GM21786 (cell line): ENCODE results near the gene DNTTIP2.
"Not testable (repeated sequence)": the region's sequence is repeated elsewhere in the genome, so short reads cannot be mapped to it uniquely, and the experiment has no call there.

Experiments
- ATAC-seq: cut with Tn5 transposase; IDR thresholded peaks from one replicate; pipeline ENCODE4 v1.9.1; 2021; ENCODE audit not compliant: unreplicated experiment

The DNTTIP2 gene

GRCh38 chr1:93878889-93879586 is at the start of gene DNTTIP2:
Gene DNTTIP2, minus strand, starts transcription at chr1:93879206. Its CDS starts 58 bp downstream, at chr1:93879148.
- ATAC-seq = peak; percentile 95

GRCh38 chr1:93925206-93925605 is 46.2 kb upstream of the DNTTIP2 start:
- ATAC-seq = no peak

GRCh38 chr1:93919780-93920179 is 40.8 kb upstream of the DNTTIP2 start:
- ATAC-seq = no peak

- ATAC-seq = no peak
Observed at GRCh38 chr1:93917302-93917701, 38.3 kb upstream of the DNTTIP2 start.

- ATAC-seq = not testable (repeated sequence)
Observed at GRCh38 chr1:93910880-93911279, 31.9 kb upstream of the DNTTIP2 start.

- ATAC-seq = no peak
Observed at GRCh38 chr1:93910305-93910704, 31.3 kb upstream of the DNTTIP2 start.

GRCh38 chr1:93909146-93910050 is 30.4 kb upstream of the DNTTIP2 start, which contains the start of gene GCLM:
Gene GCLM, minus strand, starts transcription at chr1:93909430. Its CDS starts 267 bp downstream, at chr1:93909163.
- ATAC-seq = peak; percentile 88

- peak; percentile 32 for ATAC-seq
Observed at GRCh38 chr1:93908394-93909145, 29.6 kb upstream of the DNTTIP2 start.

- no peak for ATAC-seq
Observed at GRCh38 chr1:93907718-93908117, 28.7 kb upstream of the DNTTIP2 start.

GRCh38 chr1:93906480-93906879 is 27.5 kb upstream of the DNTTIP2 start:
- no peak for ATAC-seq

GRCh38 chr1:93905734-93906133 is 26.7 kb upstream of the DNTTIP2 start:
- ATAC-seq = no peak

GRCh38 chr1:93905051-93905450 is 26.0 kb upstream of the DNTTIP2 start:
- no peak for ATAC-seq

- no peak for ATAC-seq
Observed at GRCh38 chr1:93904228-93904627, 25.2 kb upstream of the DNTTIP2 start.

- ATAC-seq = no peak
Observed at GRCh38 chr1:93900723-93901504, 21.9 kb upstream of the DNTTIP2 start.

- no peak for ATAC-seq
Observed at GRCh38 chr1:93899543-93900207, 20.7 kb upstream of the DNTTIP2 start.

GRCh38 chr1:93888900-93889299 is 9.9 kb upstream of the DNTTIP2 start:
- ATAC-seq = no peak

- ATAC-seq = no peak
Observed at GRCh38 chr1:93882269-93882668, 3.3 kb upstream of the DNTTIP2 start.

GRCh38 chr1:93880731-93881130 is 1.7 kb upstream of the DNTTIP2 start:
- ATAC-seq = no peak

- peak; percentile 51 for ATAC-seq
Observed at GRCh38 chr1:93878501-93878888, 511 bp downstream of the DNTTIP2 start.

GRCh38 chr1:93877529-93877928 is 1.5 kb downstream of the DNTTIP2 start:
- no peak for ATAC-seq
